Stimulated activated naive CD4-positive, alpha-beta T cell treated with Interleukin-2 at 50 U/mL for 16 hours (primary cell): ENCODE data around the gene TMEM45A.
"Not testable (repeated sequence)": the region's sequence is repeated elsewhere in the genome, so short reads cannot be mapped to it uniquely, and the experiment has no call there.

Experiments used
- DNase-seq: peaks from one replicate; lab custom pipeline; 2025; lab: John Stamatoyannopoulos, UW

The TMEM45A gene

DNA sequence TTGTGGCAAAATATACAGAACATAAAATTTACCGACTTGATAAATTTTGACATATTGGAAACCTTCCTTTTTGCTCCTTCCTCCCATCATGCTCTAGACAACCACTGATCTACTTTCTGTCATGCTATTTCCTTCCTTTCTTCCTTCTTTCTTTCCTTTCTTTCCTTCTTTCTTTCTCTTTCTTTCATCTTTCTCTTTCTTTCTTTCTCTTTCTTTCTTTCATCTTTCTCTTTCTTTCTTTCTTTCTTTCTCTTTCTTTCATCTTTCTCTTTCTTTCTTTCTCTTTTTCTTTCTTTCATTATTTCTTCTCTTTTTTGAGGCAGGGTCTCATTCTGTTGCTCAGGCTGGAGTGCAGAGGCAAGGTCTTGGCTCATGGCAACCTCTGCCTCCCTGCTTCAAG lies 8.9 kb upstream of the TMEM45A start:
- DNase-seq = no peak

DNA sequence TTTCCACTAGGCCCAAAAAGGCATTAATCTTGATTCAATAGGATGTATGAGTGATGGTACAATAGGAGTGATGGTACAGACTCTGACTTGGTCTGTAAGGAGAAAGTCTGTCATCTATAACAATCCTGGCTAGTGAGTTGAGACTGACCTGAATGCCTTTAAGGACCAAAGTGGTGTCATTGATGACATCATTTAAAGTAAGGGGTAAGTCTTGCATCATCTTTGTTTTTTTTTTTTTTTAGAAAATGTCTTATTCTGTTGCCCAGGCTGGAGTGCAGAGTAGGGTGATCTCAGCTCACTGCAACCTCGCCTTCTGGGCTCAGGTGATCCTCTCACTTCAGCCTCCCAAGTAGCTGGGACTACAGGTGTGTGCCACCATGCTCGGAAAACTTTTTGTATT lies 5.6 kb upstream of the TMEM45A start:
- no peak for DNase-seq

DNA sequence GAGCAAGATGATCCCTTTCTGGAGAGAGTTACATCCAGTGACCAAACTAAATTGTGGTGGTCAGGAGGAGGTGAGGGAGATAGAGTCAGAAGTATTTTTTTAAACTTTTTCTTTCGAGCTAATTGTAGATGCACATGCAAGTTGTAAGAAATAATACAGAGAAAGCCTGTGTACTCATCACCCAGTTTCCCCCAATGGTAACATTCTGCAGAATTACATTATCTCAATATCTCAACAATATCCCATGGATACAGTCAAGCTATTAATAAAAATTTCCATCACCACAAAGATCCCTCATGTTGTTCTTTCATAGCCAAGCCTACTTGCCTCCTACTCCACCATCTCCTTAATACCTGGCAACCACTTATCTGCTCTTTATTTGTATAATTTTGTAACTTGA lies 3.3 kb upstream of the TMEM45A start:
- DNase-seq = no peak

DNA sequence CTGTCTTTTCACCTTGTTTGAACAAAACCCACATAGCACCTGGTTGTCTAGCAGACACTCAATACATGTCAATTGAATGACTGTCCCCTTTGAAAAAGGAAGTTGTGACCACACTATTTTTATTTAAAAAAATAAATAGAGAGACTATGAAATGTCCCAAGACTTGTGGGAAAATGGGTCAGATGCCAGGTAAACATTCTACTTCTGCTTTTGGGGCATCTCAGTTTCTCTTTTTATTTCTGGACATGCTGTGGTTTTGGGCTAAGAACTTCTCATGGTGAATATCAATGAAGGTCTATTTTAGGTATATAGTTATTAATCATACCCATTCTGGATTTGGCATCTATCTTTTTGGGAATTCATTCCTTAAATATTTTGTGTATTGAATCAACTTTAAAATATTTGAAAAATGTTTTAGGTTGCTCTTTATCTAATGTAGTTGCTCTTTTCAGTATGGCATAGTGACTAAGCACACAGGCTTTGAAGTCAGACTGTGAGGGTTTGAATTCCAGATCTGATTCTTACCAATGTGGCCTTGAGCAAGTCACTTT lies 4.4 kb downstream of the TMEM45A start:
- DNase-seq = no peak

DNA sequence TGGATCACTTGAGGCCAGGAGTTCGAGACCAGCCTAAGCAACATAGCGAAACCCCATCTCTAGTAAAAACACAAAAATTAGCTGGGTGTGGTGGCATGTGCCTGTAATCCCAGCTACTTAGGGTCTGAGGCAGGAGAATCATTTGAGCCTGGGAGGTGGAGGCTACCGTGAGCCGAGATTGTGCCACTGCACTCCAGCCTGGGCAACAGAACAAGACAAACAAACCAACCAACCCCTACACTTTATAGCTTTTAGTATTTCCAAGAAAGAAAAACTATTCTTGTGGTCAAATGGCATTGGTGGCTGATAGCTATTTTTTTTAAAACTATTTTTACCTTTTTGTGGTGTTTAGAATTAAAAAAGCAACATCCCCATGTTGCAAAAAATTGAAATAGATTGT lies 7.2 kb downstream of the TMEM45A start:
- DNase-seq = no peak

DNA sequence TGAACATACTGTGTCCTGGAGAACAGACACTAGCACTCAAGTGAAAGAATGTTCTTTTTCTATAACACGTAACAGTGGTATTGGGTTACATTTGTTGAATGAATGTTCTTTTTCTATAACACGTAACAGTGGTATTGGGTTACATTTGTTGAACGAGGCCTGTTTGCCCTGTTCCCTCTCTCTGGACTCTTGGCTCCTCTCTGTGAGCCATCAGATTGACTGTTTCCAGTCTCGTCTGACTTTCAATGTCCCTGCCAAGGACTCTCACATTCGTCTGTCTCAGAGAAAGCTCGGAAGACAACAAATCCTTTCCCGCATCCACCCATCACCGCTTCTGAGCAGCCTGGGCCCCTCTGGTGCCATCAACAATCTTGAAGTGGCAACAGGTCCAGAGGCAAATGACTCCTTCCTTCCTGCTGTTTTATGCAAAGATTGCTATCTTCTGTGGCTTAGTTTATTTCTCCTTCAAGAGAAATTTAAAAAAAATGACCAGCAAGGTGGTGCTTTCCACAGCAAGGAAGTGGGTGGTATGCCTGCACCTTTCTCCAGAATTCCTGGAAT lies 8.0 kb downstream of the TMEM45A start:
- DNase-seq = no peak

DNA sequence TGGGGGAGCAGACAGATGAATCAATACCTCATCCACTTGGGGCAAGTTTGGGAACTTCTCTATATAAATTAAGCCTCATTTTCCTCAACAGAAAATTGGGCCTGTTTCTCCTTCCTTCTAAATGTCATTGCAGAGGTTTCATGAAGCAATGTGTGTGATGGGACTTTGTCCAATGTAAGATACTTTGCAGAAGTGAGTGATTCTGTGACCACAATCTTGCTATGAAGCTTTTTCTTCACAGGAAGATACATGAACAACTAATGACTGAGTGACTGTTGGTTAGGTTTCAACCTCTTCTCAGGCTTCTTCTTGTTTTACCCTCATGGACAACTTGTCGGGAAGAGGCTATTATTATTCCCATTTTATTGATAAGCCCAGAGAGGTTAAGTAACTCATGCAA lies 11.0 kb downstream of the TMEM45A start:
- no peak for DNase-seq

DNA sequence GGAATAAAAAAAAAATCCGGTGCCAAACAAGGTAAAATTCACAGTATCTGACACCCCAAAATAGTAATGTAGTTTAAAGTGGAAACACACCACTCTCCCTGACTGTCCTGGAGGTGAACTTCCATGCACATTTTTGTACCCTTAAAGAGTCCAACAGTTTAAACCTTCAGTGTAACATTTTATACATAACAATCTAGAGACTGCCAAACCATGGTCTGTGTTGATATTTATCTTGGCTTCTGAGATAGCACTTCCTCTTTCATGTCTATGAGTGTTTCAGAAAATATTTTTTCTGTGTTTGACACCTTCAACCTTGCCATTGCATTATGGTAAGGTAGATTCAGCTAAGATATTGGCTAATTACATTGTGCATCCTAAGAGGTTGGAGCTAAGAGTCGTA lies 13.9 kb downstream of the TMEM45A start:
- DNase-seq = no peak

DNA sequence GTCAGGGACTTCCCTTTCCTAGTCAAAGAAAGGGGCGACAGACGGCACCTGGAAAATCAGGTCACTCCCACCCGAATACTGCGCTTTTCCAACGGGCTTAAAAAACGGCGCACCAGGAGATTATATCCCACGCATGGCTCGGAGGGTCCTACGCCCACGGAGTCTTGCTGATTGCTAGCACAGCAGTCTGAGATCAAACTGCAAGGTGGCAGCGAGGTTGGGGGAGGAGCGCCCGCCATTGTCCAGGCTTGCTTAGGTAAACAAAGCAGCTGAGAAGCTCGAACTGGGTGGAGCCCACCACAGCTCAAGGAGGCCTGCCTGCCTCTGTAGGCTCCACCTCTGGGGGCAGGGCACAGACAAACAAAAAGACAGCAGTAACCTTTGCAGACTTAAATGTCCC lies 17.4 kb downstream of the TMEM45A start:
- not testable (repeated sequence) for DNase-seq

DNA sequence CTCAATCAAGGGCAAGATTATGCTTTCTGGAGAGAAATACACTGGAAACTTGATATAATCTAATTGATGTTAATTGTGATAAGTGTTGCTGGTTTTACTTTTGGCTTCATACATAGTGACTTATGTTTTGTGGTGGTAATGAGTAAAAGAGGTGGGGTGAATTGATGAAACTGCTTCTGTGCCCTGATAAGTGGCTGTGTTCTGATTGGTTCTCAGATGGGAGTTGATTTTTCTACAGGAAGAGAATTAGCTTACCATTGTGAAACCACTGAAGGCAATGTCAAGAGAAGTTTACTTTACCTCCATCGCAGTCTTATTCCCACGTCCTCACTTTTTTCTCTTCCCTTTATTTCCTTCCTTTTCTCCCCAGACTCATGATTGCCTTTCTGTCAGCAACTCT lies 23.8 kb downstream of the TMEM45A start:
- DNase-seq = no peak

DNA sequence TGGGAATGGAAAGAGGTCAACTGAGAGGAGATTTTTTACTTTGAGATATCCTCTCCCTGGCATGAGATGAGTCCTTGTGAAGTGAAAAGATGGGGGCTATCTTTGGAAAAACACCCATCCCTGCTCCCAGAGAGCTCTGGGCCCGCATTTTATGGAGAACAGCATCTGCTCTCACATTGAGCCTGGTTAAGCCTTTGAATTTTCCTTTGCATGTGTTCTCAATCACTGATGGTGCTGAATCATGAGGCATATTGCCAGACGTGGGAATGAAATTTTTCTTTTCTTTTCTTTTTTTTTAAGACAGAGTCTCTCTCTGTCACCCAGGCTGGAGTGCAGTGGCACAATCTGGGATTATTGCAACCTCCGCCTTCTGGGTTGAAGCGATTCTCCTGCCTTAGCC lies 24.4 kb downstream of the TMEM45A start:
- DNase-seq = no peak

DNA sequence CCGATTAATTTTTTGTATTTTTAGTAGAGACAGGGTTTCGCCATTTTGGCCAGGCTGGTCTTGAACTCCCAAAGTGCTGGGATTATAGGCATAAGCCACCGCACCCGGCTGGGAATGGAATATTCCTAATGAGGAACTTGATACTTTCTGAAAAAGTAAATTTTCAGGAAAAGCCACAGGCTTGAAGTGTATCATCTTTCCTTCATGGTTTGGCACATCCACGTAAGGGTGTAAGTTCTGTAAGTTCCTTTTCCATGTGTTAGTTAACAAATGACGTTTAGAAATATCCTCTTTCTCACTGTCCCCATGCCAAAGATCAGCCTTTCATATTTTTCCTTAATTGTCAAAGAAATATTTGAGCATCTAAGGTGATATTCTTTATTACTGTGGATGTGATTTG lies 24.9 kb downstream of the TMEM45A start:
- no peak for DNase-seq

DNA sequence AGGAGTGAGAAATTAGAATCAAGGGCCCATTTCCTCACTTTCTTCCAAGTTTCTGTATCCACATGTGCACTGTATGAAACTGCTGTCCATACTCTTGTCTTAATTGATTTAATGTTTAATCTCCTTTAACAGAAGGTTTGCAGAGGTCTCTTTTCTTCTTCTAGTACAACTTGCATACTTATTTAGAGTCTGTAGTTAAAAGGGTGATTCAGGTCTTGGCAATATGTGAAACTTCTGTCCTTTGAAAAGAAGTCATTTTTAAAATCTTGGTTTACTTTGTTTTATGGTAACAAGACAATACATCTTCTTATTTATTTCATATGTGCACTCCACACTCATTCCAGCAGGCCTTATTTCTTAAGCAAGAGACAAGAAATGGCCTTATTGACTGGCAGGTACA lies 25.8 kb downstream of the TMEM45A start:
- DNase-seq = no peak

DNA sequence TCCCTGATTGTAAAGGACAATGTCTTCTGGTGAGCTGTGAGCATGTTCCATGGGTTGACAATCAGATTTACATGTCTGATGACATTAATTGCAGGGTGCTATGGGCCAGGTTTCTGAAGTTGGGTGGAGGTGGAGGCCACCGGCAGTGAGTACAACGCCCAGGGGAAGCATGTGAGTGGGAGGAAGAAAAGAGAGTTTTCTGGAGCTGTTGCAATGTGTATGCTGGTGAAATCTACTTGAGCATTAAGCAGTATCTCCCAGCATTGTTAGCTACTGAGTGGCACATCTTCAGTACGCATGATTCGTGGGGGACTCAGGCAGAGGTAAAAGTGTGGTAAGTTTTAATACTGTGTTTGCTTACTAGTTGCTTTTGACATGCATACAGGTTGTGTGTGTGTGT lies 26.6 kb downstream of the TMEM45A start:
- no peak for DNase-seq

DNA sequence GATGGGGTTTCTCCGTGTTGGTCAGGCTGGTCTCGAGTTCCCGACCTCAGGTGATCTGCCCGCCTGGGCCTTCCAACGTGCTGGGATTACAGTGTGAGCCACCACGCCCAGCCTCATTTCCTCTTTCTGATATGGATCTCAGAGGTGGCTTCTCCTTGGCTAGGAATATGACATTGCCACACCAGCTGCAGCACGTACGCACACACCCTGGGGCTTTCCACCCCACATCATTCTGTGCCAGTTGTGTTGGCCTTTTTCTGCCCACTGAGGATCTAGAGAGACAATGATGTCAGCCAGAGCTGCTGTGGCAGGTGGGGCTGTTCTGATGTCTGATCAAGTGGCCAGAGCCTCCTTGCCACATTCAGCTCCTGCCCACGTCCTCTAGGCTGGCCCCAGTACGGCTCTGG lies 29.0 kb downstream of the TMEM45A start:
- no peak for DNase-seq

DNA sequence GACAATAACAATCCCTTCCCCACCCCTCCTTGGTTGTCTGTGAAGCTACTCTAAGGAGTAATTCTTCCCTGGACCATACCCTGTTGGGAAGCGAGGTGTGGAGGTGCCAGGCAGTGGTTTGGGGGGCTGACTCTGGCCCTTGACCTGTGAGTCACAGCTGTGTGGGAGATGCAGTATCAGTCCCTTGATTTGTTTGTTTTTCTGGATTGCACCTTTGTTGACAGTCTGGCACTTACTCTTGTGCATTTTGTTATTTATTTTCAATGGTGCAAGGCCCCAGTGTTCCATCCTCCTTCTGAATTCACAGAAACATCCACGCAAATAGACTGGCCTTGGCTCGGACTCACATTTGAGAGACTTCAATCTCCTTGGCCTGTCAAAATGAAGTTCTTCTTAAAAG lies 29.7 kb downstream of the TMEM45A start:
- DNase-seq = no peak

DNA sequence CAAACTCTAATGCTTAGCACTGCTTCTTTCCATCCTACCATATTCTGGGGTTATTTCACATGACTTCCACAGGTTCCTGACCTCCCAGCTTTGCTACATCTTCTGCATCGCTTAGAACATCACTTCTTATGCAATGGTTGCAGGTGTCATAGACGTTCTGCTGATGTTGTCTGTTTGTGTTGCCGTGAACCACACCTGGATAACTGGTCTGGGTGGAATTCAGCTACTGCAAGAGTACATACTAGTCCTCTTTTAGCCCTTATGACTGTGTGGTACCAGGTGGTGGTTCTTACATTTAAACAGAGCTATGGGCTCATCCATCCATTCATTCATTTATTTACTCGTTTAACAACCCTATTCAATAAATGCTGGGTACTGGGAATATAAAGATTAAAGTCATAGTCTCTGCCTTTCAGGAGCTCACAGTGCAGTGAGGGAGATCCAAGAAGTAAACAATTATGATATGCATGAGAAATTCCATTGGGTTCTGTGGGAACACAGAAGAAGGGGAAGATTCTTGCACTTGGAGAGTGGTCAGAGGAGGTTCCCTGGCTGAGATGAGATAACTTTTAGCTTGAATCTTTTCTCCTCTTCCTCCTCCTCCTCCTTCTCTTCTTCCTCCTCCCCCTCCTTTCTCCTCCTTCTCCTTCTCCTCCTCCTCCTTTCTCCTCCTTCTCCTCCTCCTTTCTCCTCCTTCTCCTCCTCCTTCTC lies 30.8 kb downstream of the TMEM45A start:
- no peak for DNase-seq

DNA sequence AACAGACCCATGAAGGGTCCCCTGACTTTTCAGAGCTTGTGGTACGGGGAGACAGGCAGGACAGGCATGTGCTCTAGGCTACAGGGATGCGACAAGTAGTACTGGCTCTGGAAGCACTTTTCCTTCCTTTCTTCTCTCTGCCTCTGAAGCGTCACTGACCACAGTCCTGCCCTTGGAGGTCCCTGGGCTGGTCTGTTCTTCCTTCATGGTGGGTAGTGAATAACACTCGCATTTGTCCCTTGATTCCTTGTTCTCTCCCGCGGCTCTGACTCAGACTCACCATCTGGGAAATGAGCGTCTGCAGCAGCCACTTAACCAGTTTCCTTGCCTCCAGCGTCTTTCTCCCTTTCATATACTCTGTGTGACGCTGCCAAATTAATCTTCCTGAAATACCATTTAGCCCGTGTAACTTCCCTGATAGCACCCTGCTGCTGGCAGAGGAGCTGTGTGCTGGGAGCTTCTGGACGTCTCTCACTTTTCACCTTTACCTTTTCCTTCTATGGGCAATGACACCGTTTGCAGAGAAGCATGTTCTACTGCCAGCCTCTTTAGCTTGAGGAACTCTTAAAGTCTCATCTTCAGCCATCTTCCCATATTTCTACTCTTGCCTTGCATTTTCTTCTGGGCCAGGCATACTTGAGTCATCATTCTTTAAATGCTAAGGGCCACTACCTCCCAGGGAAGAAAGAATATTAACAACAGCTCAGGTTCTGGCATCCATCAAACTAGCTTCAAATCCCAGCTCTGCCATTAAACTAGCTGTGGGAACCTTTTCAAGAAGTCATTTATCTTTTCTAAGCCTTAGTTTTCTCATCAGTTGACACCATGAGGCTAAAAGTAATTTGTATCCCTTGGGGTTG lies 33.6 kb downstream of the TMEM45A start:
- DNase-seq = no peak

DNA sequence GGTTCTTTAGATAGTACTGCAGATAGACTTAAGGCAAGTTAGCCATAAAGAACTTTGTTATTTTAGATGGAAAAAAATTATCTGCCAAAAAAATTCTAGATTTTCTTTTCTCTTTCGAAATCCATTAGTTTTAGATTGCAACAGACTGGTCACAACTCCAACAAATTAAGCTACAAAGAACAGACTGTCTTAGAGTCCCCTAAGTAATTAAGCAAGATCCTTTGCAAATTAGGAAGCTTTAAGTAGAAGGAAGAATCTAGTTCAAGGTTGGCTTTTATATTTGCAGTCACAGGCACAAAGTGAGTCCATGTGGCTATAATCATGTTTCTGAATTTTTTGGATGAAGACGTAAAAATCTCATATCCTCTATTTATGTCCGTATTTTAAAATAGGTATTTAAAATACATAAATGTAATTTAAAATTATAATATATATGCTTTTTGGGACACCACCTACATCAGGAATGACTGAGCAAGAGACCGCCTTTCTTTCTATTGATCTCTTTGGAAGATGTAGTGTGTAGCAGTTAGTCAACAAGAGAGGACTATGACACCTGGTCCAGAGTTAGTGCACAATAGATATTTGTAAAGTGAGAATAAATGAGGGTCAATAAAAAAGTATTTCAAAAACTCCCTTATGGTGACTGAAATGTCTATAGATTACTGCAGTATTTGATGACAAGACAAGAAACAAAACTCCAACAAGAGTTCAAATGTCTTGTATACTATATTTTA lies 34.4 kb downstream of the TMEM45A start:
- no peak for DNase-seq

DNA sequence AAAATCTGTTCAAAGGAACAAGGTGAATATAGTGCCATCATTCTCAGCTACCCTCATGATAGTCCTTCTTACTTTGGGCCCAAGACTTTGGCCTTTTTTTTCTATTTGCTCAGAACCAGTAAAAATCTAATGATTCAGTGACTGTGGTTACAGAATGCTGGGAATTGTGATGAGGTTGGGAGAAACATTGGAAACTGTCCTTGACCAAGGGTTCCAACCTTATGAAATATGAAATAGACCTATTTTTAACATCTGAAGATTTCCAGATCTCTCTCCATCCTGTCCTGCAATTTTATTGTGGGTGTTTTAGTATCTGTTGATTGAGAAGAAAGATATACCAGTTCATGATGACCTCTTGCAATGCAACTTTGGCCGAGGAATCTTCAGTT lies 34.9 kb downstream of the TMEM45A start:
- no peak for DNase-seq

DNA sequence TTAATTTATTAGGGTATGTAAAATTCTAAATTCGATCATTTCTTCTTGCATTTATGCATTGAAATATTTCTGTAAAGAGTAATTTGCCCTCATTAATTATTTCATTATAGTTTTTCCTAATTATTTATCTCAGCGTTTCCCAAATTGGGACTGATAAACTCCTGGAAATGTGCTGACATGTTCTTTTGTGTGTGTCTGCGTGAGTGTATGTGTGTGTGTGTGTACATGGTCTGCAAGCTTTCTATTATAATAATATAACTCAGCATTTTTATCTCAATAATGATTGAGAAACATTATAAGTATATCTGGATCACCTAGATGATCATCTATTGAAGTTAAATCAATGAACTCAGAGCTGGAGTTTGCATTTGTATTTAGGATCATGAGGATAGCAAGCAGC lies 38.7 kb downstream of the TMEM45A start:
- DNase-seq = no peak

DNA sequence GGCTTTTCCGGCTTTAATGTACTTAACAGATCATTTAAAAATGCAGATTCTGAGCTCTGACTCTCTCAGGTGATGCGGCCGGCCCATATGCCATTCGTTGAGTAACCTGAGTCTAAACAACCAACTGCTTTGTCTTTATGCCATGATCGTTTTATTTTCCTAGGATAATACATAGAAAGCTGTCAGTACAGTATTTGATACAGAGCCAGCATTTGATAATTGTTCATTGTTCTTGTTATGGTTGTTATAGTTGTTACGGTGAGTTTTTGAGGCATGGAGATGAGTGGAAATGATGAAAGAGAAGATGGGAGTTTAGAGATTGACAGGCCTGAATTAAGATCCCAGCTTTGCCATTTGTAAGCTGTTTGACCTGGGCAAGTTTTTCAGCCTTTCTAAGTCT lies 40.0 kb downstream of the TMEM45A start:
- DNase-seq = no peak
